ENCODE measurements around the gene BBS1.
"Not testable (repeated sequence)": the region's sequence is repeated elsewhere in the genome, so short reads cannot be mapped to it uniquely, and the experiment has no call there.

BBS1 gene

DNA sequence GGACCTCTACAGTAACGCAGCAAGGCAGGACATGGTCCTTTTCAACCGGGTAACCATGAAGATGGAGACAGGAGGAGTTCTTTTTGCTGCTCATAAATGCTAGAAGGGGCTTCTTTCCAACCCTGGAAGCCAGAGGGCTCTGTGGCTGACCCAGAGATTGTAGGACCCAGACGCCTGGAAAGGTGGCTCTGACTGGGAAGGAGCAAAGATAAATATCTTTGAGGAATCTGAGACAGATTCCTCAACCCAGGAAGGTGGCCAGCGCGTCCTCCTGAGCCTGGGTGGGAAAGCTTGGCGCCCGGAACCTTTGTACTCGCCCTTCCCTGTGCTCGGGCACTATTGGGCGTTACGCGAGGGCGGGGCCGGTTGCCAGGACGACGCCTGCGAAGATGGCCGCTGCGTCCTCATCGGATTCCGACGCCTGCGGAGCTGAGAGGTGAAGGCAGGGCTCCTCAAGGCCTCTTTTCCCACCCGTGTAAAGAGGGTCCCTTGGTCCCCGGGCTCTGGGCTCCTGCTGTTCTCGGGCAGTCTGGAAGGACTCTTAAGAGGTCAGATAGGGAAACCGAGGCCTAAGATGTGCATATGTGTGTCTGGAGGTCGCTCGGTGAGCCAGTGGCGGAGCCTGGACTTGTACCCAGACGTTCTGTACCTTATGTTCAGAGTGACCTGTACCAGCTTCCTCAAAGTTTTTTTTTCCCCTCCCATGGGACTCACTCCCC, at the start of gene BBS1:
BBS1 (plus strand) TSS at position 365 of the 719 bp plus-strand sequence; CDS start at position 390, 25 bp downstream.
- H3K27ac Mint-ChIP-seq: peak within 1 kb of the TSS; percentile 87
- DNase-seq (ENCODE audit: low spot score in 2 of 2) (peak; percentile 84 to 92), ATAC-seq (peak; percentile 97)
- peaks cover 14% of the 10 kb centered on the region for H3K4me1 Mint-ChIP-seq
- peak within 1 kb of the TSS; percentile 84 for H3K4me3 Mint-ChIP-seq
- H3K9me3 Mint-ChIP-seq: no peaks in the 10 kb centered on the region
- H3K36me3 Mint-ChIP-seq: peaks cover 33% of the 10 kb centered on the region

DNA sequence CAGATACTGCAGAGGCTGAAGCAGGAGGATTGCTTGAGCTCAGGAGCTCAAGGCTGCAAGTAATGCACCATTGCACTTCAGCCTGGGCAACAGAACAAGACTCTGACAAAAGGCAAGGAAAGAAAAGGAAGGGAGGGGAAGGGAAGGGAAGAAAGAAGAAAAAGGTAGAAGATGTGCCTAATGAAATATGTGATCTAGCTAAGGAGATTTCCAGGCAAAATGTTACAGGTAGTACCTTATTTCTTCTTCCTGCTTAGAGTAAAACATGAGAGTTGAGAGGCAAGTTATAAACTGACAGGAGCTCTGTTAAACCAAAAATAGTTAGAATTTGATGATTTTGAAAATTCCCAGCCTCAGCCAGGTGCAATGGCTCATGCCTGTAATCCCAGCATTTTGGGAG, 48.4 kb upstream of the BBS1 start:
- no peak overlapping the region for H3K27ac Mint-ChIP-seq
- no peak for ATAC-seq
- peaks cover 33% of the 10 kb centered on the region for H3K4me1 Mint-ChIP-seq

DNA sequence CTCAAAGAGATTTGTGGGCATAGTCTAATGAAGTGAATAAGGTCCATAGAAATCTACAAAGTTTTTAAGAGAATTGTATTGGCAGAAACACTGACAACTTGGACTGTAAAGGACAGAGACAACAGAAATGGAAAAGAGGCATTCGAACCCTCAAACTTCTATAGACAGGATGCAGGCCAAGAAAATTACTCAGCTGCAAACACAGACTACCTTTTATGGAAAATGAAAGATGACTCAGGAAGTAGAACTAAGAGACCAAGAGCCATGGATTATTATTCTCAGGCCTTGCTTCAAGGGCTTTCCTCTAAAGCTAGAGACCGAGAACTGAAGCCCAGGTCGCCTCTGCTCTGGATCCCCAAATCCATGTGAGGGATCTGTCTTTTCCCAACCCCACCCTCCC, 47.5 kb upstream of the BBS1 start:
- no peaks in the 10 kb centered on the region for H3K9me3 Mint-ChIP-seq
- no peaks in the 10 kb centered on the region for H3K36me3 Mint-ChIP-seq
- H3K27ac Mint-ChIP-seq: peak overlapping the region; percentile 55
- ATAC-seq (no peak), DNase-seq (ENCODE audit: low spot score in 2 of 2) (no peak)
- no peak overlapping the region for H3K4me3 Mint-ChIP-seq
- H3K4me1 Mint-ChIP-seq: peaks cover 38% of the 10 kb centered on the region

More for the DNA sequence above, 48.4 kb upstream of the BBS1 start:
- no peak for DNase-seq (ENCODE audit: low spot score in 2 of 2)
- H3K36me3 Mint-ChIP-seq: no peaks in the 10 kb centered on the region
- H3K4me3 Mint-ChIP-seq: no peak overlapping the region
- no peaks in the 10 kb centered on the region for H3K9me3 Mint-ChIP-seq

DNA sequence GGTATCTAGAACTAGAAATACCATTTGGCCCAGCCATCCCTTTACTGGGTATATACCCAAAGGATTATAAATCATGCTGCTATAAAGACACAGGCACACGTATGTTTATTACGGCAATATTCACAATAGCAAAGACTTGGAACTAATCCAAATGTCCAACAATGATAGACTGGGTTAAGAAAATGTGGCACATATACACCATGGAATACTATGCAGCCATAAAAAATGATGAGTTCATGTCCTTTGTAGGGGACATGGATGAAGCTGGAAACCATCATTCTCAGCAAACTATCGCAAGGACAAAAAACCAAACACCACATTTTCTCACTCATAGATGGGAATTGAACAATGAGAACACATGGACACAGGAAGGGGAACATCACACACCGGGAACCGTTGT, 46.3 kb upstream of the BBS1 start:
- H3K27ac Mint-ChIP-seq; H3K4me3 Mint-ChIP-seq; ATAC-seq; DNase-seq (ENCODE audit: low spot score in 2 of 2); H3K9me3 Mint-ChIP-seq; H3K36me3 Mint-ChIP-seq: not testable (repeated sequence)
- peaks cover 34% of the 10 kb centered on the region for H3K4me1 Mint-ChIP-seq

DNA sequence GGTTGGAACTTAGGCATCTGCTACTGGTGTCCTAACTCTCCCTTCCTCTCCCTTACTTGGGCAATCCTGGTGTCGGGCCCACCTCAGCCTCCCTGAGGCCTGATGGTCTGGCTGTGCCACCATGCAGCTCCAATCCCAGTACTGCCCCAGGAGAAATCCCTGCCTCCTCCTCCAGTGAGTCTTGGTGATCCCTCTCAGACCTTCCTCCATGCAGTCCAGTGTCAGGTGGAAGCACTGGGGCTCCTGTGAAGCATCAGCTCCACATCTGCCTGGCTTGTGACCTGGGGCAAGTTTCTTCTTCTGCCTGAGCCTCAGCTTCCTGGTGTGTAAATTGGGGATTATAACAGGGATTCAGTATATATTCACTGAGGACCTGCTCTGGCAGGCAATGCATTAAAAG, 45.5 kb upstream of the BBS1 start:
- H3K36me3 Mint-ChIP-seq: peaks cover under 1% of the 10 kb centered on the region
- no peaks in the 10 kb centered on the region for H3K9me3 Mint-ChIP-seq
- DNase-seq (ENCODE audit: low spot score in 2 of 2) (no peak), ATAC-seq (no peak)
- no peak overlapping the region for H3K27ac Mint-ChIP-seq
- peaks cover 29% of the 10 kb centered on the region for H3K4me1 Mint-ChIP-seq
- H3K4me3 Mint-ChIP-seq: no peak overlapping the region

DNA sequence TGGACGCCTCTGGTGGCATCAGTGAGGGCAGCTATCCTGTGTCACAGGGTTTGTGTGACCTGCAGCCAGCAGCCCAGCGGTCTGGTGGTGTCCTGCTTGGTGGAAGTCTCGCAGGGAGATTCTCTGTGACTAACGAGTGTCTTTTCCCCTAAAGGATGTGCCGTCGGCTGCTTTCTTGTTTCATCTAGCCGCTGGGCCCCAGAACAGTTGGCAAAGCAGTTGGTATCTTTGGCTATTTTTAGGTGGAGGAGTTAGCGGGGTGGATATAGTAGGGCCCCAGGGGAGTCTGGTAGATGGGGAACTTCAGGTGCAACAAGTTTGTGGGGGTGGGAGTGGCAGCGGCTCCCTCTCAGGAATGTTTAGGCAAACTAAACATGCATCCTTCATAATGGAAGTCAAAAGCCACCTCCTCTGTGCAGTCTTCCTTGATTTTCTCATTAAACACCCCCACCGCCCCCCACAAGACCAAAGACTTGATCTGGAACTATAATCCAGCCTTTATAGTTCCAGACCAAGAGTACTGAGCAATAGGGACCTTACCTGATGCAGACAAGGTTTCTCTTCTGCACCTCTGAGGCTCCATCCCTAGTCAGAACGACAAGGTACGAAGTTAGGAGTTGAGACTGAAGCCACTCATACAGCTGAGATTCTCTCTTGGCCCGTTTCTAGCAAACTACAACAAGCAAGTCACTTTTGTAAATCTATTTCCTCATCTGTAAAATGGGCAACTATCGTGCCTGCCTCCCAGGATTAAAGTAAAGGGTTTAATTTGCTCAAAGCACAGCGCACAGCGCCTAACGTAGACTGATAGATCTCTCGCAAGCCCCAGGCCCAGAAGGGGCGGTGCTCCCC, 44.8 kb upstream of the BBS1 start:
- ATAC-seq: no peak
- Mint-ChIP-seq H3K27ac (peak overlapping the region; percentile 79), H3K9me3 (no peaks in the 10 kb centered on the region), H3K36me3 (peaks cover 6% of the 10 kb centered on the region), H3K4me3 (peak overlapping the region; percentile 75), H3K4me1 (peaks cover 29% of the 10 kb centered on the region)
- DNase-seq (ENCODE audit: low spot score in 2 of 2): no peak

DNA sequence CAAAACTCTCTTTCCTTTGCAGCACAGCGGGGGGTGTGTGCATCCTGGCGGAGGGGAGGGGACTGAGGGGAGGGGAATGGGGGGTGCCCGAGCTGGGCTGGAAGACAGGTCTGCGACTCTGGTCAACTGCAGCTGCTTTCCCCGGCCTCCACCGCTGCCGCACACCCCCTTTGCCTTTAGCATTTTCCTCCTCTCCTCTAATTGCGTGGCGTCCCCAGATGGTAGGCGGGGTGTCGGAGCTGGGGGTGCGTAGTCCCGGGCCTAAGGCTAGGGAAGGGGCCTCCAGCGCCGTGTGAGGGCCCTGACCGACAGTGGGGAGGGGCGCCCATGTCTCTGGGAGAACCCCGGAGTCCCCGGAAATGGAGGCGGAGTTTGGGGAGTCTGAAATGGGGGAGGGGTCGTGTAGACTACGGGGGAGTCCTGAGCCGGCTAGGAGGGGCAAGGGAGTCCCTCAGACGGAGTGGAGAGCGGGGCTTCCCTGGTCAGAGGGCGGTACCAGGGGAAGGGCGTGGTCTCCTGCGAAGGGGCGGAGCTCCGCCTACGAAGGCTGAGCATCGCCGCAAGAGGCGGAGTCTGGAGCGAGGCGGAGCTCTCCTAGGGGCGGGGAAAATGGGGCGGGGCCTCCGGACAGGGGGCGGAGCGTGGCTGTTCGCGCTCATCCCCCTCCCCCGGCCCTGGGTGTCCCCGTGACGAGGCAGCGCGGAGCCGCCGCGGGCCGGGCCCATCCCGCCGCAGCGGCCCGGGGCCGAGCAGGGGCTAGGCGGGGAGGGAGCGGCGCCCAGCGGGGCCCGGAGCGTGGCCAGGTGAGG, 44.0 kb upstream of the BBS1 start, which contains the start of gene PELI3:
PELI3 (plus strand) TSS at position 681 of the 809 bp plus-strand sequence. CDS start 1,224 bp downstream, outside the sequence.
- Mint-ChIP-seq H3K4me3 (peak within 1 kb of the TSS; percentile 75), H3K27ac (peak within 1 kb of the TSS; percentile 79), H3K36me3 (peaks cover 11% of the 10 kb centered on the region), H3K9me3 (no peaks in the 10 kb centered on the region), H3K4me1 (peaks cover 33% of the 10 kb centered on the region)
- DNase-seq (ENCODE audit: low spot score in 2 of 2) (peak; percentile 93 to 97), ATAC-seq (peak; percentile 88)

DNA sequence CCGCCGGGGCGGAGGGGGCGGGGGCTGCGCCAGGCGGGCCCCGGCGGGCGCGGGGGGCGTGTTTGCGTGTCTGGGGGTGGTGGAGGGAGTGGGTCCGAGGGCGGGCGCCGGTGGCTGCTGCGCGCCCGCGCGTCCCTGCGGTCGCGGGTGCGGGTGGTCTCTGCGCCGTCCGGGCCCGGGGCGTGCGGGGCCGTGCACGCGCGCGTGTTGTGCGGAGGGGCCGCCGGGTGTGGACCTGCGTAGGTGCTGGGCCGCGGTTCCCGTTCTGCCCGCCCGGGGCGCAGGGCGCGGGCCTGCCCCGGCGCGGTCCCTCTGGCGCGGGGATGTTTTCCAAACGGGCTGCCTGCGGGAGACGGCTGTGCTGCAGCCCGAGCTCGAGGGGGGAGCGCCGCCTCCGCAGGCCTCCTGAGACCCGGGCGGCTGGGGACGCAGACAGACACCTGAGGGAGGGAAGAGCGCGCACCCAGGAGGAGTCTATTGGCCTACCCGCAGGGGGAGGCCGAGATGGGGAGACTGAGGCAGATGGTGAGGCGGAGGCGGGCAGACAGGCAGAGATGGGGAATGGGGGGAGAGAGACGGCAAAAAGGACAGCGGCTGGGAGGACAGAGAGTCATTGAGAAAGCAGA, 43.3 kb upstream of the BBS1 start:
- DNase-seq (ENCODE audit: low spot score in 2 of 2) (no peak), ATAC-seq (peak; percentile 77)
- H3K4me1 Mint-ChIP-seq: peaks cover 33% of the 10 kb centered on the region
- peaks cover 11% of the 10 kb centered on the region for H3K36me3 Mint-ChIP-seq
- H3K4me3 Mint-ChIP-seq: peak overlapping the region; percentile 75
- H3K27ac Mint-ChIP-seq: peak overlapping the region; percentile 79
- H3K9me3 Mint-ChIP-seq: no peaks in the 10 kb centered on the region

DNA sequence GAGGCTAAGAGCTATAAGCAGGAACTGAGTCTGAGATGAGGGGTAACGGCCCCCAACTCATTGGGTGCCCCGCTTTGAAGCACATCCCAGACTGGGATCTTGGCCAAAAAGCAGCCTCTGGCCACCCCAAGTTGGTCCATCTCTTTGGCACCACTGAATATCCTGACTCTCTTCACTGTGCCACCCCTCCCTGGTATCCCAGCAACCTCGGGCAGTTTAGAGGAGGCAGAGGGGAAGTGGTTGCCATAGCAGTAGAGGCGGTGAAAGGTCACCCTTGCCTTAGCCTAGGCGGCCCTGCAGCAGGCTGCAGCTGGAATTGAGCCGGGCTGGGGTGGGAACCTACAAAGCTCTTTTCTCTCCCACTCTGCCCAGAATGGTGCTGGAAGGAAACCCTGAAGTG, 42.7 kb upstream of the BBS1 start:
- Mint-ChIP-seq H3K27ac (peak overlapping the region; percentile 68), H3K4me3 (peak overlapping the region; percentile 75), H3K9me3 (no peaks in the 10 kb centered on the region), H3K4me1 (peaks cover 28% of the 10 kb centered on the region), H3K36me3 (peaks cover 11% of the 10 kb centered on the region)
- ATAC-seq (no peak), DNase-seq (ENCODE audit: low spot score in 2 of 2) (no peak)

DNA sequence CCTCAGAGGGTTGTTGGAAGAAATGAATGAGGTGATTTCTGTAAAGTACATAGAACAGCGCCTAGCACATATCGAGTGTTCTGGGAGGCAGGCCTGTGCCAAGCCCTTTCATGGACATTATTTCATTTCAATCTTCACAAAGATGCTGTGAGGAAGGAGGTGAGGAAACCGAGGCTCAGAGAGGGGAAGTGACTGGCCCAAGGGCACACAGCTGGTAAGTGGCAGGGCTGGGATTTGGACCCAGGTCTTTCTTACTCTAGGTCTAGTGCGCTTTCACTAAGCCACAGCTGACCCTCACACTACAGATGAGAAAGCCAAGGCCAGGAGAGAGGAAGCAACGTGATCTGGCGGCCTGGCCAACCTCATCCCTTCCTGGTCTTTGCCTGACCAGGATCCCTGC, 41.7 kb upstream of the BBS1 start:
- Mint-ChIP-seq H3K27ac (no peak overlapping the region), H3K4me3 (peak overlapping the region; percentile 75), H3K4me1 (peaks cover 20% of the 10 kb centered on the region), H3K9me3 (no peaks in the 10 kb centered on the region), H3K36me3 (peaks cover 11% of the 10 kb centered on the region)
- ATAC-seq (no peak), DNase-seq (ENCODE audit: low spot score in 2 of 2) (no peak)

DNA sequence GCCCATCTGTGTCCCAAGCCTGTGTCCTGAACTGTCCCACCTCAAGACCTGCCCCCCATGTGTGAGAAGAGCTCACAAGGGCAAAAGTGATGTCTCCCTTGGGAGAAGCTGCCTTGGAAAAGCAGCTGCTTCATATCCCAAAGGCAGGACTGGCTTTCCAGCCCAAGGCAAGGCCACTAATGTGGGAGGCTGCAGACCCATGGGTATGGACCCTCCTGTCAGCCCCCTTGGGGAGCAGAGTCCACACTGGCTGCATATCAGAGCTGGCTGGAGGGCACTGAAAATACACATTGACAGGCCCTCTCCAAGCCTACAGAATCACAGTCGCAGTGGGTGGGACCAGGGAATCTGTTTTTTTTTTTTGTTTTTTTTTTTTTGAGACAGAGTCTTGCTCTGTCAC, 41.0 kb upstream of the BBS1 start:
- Mint-ChIP-seq H3K27ac (no peak overlapping the region), H3K4me1 (peaks cover 20% of the 10 kb centered on the region), H3K9me3 (no peaks in the 10 kb centered on the region), H3K4me3 (no peak overlapping the region), H3K36me3 (peaks cover 11% of the 10 kb centered on the region)
- DNase-seq (ENCODE audit: low spot score in 2 of 2): no peak
- no peak for ATAC-seq

DNA sequence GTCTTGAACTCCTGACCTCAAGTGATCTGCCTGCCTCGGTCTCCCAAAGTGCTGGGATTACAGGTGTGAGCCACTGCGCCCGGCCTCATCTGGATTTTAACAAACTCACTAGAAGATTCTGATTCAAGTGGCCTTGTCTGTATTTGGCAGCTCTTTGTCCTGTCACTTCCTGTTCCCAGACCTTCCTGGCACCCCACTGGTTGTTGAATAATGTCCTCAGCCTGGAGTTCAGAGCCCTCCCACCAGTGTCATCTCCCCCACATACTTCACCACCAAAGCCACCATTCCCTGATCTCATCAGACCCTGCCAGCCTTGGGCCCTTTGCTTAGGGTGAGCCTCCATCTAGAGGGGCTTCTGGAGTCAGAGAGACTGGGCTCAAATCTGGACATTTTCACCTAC, 40.4 kb upstream of the BBS1 start:
- ATAC-seq: no peak
- no peak overlapping the region for H3K27ac Mint-ChIP-seq
- no peak for DNase-seq (ENCODE audit: low spot score in 2 of 2)
- H3K9me3 Mint-ChIP-seq: no peaks in the 10 kb centered on the region
- H3K4me3 Mint-ChIP-seq: no peak overlapping the region
- peaks cover 11% of the 10 kb centered on the region for H3K36me3 Mint-ChIP-seq
- H3K4me1 Mint-ChIP-seq: peaks cover 20% of the 10 kb centered on the region

DNA sequence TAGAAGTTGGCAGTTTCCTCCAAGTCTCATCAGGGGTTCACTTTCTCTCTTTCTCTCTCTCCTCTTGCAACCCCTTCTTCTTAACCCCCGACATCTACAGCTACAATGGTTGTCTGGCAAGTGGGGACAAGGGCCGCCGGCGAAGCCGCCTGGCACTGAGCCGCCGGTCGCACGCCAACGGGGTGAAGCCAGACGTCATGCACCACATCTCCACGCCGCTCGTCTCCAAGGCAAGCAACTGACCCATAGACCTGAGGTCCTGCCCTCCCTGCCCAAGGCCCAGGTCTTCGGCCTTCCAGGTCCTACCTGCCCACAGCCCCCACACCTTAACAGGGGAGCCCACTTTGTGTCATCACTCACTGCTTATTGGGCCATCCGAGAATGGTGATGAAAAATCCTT, 39.3 kb upstream of the BBS1 start:
- Mint-ChIP-seq H3K4me3 (no peak overlapping the region), H3K36me3 (peaks cover 11% of the 10 kb centered on the region), H3K9me3 (no peaks in the 10 kb centered on the region), H3K27ac (no peak overlapping the region), H3K4me1 (peaks cover 15% of the 10 kb centered on the region)
- ATAC-seq (no peak), DNase-seq (ENCODE audit: low spot score in 2 of 2) (no peak)

DNA sequence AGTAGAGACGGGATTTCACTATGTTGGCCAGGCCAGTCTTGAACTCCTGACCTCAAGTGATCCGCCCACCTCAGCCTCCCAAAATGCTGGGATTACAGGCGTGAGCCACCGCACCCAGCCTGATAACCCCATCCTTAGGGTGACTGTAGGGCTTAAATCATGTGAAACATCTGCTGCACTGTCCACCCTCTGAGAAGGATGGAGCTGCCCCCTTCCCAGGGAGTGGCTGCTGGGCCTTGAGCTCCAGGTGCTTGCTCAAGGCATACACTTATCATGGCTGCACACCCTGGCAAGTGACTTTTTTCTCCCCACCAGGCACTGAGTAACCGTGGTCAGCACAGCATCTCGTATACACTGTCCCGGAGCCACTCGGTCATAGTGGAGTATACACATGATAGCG, 38.4 kb upstream of the BBS1 start:
- DNase-seq (ENCODE audit: low spot score in 2 of 2): no peak
- Mint-ChIP-seq H3K4me1 (peaks cover 10% of the 10 kb centered on the region), H3K4me3 (no peak overlapping the region), H3K36me3 (peaks cover 11% of the 10 kb centered on the region), H3K27ac (no peak overlapping the region), H3K9me3 (no peaks in the 10 kb centered on the region)
- no peak for ATAC-seq

DNA sequence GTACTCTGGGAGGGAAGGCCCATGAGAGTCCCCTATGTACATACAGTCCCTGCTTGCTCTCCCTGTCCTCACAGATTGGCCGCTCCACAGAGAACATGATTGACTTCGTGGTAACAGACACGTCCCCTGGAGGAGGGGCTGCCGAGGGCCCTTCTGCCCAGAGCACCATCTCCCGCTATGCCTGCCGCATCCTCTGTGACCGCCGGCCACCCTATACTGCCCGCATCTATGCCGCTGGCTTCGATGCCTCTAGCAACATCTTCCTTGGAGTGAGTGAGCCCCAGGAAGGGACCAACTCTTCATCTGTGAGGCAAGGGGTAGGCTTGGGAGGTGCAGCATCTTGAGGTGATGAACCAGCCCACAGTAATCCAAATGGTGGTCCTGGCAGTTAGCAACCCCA, 37.3 kb upstream of the BBS1 start:
- no peak overlapping the region for H3K4me3 Mint-ChIP-seq
- DNase-seq (ENCODE audit: low spot score in 2 of 2): no peak
- H3K36me3 Mint-ChIP-seq: peaks cover 11% of the 10 kb centered on the region
- no peak for ATAC-seq
- H3K4me1 Mint-ChIP-seq: peaks cover 13% of the 10 kb centered on the region
- no peak overlapping the region for H3K27ac Mint-ChIP-seq
- no peaks in the 10 kb centered on the region for H3K9me3 Mint-ChIP-seq
